ENCODE results near the gene CASK.

Gene CASK

DNA sequence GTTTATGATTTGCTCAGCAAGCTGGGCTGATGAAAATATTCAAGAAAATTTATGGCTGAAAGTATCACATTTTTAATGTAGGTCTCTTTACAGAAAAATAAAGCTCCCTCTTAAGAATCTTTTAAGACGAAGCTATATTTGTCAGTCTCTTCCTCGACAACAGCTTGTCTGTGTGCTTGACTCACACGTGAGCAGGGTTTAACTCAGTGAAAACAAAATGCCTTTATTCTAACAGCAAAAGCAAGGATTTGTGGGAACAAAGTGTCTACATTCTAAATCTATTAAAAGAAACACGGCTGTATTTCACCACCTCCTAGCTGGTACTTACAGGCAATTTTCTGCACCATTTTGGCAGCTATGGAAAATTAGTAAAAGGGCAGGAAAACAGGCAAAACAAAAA is 400.7 kb downstream of the CASK start:
- no peak overlapping the region for H3K4me3 ChIP-seq (ENCODE audit: low read depth, low read length)
- TF ChIP-seq, protein P1, sequence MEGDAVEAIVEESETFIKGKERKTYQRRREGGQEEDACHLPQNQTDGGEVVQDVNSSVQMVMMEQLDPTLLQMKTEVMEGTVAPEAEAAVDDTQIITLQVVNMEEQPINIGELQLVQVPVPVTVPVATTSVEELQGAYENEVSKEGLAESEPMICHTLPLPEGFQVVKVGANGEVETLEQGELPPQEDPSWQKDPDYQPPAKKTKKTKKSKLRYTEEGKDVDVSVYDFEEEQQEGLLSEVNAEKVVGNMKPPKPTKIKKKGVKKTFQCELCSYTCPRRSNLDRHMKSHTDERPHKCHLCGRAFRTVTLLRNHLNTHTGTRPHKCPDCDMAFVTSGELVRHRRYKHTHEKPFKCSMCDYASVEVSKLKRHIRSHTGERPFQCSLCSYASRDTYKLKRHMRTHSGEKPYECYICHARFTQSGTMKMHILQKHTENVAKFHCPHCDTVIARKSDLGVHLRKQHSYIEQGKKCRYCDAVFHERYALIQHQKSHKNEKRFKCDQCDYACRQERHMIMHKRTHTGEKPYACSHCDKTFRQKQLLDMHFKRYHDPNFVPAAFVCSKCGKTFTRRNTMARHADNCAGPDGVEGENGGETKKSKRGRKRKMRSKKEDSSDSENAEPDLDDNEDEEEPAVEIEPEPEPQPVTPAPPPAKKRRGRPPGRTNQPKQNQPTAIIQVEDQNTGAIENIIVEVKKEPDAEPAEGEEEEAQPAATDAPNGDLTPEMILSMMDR (IDR thresholded peaks at IDR 0.05; ENCODE audit: control insufficient read depth, extremely low read depth, insufficient read depth): no peak
- DNase-seq (ENCODE audit: low read depth): no peak

DNA sequence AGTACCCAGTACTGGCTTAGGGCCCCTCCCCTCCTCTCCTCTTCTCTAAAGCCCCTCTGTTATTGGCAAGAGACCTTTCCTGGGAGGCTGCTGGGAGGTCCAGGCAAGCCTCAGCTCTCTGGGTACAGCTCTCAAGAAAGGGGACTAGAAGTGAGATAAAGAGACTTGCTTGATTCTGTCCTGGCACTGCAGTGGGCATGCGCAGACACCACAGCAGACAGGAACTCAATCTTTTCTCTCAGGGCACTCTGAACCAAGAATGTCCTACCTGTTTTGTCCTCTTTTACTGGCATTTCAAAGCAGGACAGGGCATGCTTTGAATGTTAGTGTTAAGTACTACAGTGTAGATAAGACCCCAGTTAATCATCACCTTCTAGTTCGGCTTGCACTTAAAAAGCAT is 401.3 kb downstream of the CASK start:
- H3K4me3 ChIP-seq (ENCODE audit: low read depth, low read length): no peak overlapping the region
- TF ChIP-seq, protein P1 (IDR thresholded peaks at IDR 0.05; ENCODE audit: control insufficient read depth, extremely low read depth, insufficient read depth): no peak
- DNase-seq (ENCODE audit: low read depth): no peak

DNA sequence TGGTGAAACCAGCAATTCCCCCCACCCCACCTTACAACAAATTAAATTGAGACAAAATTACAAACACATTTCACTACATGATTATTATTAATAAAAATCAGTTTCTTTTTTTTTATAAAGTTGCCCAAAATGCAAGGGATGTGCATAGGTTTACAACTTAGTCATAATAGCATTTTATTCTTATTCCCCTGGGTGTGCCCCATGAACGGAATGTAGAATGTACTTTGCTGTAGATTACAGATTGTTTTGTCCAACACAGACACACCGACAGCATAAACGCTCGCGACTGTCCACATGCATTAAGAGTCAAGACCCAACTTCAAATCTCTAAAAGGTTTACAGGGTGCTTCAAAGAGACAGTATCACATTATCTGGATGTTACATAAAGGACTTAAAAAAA is 403.9 kb downstream of the CASK start:
- DNase-seq (ENCODE audit: low read depth): no peak
- no peak overlapping the region for H3K4me3 ChIP-seq (ENCODE audit: low read depth, low read length)
- TF ChIP-seq, protein P1 (IDR thresholded peaks at IDR 0.05; ENCODE audit: control insufficient read depth, extremely low read depth, insufficient read depth): no peak

DNA sequence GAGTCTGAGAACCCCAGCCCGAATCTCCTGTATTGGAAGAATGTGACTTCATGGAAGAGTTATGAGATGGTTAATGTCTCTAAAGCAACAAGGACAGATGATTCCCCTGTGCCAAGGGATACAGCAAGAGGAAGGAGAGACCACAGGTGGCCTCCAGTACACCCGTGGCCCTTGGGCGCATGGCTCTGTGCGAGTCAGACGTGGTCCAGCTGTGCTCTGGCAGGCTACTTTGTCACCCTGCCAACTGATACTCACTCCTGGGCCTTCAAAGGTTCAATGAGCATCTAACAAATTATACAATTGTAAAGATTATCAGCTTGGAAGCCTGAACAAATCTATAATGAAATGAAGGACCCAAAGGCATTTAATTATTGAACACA is 404.5 kb downstream of the CASK start:
- DNase-seq (ENCODE audit: low read depth): no peak
- TF ChIP-seq, protein P1 (IDR thresholded peaks at IDR 0.05; ENCODE audit: control insufficient read depth, extremely low read depth, insufficient read depth): no peak
- H3K4me3 ChIP-seq (ENCODE audit: low read depth, low read length): no peak overlapping the region

DNA sequence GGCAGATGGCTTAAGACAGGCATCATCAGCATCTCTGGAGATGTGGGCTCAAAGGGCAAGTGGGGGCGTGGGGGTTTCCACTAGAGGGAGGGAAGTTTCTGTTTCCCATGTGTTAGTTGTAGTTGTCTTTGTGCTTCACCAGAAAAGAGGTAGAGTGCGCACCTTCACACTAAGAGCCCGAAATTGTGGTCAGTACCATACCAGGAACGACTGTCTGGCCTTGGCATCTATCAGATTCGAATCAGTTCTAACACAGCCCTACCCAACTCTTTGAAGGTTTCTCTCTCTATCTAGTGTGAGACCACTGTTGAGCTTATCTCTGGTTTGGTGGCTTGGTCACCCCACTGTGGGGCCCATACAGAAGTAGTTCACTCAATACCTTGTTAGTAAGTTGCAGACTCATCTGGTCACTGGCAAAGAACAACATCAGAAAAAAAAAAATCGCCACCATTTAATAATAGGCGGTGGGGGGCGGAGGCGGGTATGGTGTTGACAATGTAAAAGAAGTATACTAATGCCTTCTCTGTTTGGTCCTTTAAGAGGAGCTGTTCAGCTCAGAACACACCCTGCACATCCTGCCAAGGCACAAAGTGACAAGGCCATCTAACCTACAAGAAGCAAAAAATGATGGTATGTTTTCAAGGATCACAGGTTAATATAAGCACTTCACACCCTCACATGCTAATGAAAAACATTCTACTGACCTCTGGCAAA is 405.1 kb downstream of the CASK start:
- no peak for DNase-seq (ENCODE audit: low read depth)
- TF ChIP-seq, protein P1 (IDR thresholded peaks at IDR 0.05; ENCODE audit: control insufficient read depth, extremely low read depth, insufficient read depth): no peak
- H3K4me3 ChIP-seq (ENCODE audit: low read depth, low read length): no peak overlapping the region

DNA sequence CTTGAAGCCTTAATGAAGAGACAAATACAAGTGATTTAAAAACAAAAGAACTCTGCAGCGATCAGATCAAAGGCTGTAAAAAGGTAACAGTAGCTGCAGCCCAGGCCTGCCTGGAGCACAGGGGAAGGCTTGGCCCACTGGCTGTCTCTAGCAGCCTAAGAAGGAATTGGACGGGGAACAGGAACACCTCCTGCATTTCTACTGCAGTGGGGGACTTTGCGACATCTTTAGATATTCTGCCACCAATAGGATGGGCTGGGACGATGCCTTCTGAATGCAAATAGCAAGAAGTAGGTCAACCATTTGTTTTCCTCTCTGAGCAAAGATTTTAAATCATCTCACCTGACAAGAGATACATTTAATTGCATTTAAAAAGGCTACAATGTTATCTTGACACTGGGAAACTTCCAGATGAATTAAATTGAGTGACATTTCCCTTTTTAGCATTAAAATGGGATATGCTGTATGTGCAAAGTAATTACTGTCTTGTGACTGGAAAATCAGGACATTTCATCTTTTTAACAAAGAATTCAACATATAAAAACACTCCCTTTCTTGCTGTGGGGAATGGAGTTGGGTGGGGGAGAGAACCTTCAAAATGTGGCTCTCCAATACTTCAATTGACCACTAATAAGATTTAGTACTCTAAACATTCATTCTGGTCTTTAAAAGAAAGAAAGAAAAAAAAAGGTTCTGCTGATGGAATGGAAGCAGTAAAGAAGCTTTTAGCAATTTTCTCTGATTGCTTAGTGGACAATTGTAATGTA is 406.2 kb downstream of the CASK start:
- TF ChIP-seq, protein P1 (IDR thresholded peaks at IDR 0.05; ENCODE audit: control insufficient read depth, extremely low read depth, insufficient read depth): no peak
- H3K4me3 ChIP-seq (ENCODE audit: low read depth, low read length): no peak overlapping the region
- DNase-seq (ENCODE audit: low read depth): no peak
